H1 (cell line): Measurements from ENCODE around the gene CSNK1A1. TPM values are rescaled to one million over a fixed set of nuclear protein-coding genes. Genes with fewer than 3 reads are reported as not detected.

ENCODE experiments used
- CTCF ChIA-PET: fragments of 300-600 bp; sonication (Branson Sonifier 250); formaldehyde crosslinking; loops from one replicate; lab custom pipeline; 2021; ENCODE audit not compliant: partially characterized antibody; lab: Charles Lee
- POLR2A ChIA-PET: fragments of 300-600 bp; sonication (Branson Sonifier 250); formaldehyde crosslinking; loops from one replicate; lab custom pipeline; 2021; ENCODE audit warnings: inconsistent platforms; ENCODE audit not compliant: partially characterized antibody; lab: Charles Lee
- DNase-seq, 2 experiments: peaks; one replicate each; pipeline versions ENCODE4 v3.0.0 to v3.0.0-alpha.2; 2010 to 2022; ENCODE audit warnings: low spot score in 2 of 2, low read depth in 1 of 2, mixed read lengths in 1 of 2
- FAIRE-seq: peaks from 2 replicates; lab custom pipeline; 2011; peaks lifted over from hg19 to GRCh38; lab: Jason Lieb, UNC
- H2AFZ ChIP-seq: 2 replicates; pipeline ENCODE4 v1.8.1; 2012; ENCODE audit warnings: low read length, inconsistent platforms
- H2AK5ac ChIP-seq: 2 replicates; pipeline ENCODE4 v1.6.1; 2013; ENCODE audit warnings: low read depth, low read length
- H2BK120ac ChIP-seq: replicated peaks from 2 replicates; pipeline ENCODE3; 2013; ENCODE audit warnings: low read depth, low read length, inconsistent platforms
- H2BK12ac ChIP-seq: 2 replicates; pipeline ENCODE4 v1.6.1; 2013; ENCODE audit warnings: low read depth, low read length
- H2BK15ac ChIP-seq: 2 replicates; pipeline ENCODE4 v1.6.1; 2013; ENCODE audit warnings: low read length
- H2BK20ac ChIP-seq: 2 replicates; pipeline ENCODE4 v1.6.1; 2013; ENCODE audit warnings: low read length
- H2BK5ac ChIP-seq: 2 replicates; pipeline ENCODE4 v1.6.1; 2013; ENCODE audit warnings: low read depth, low read length
- H3K14ac ChIP-seq: 2 replicates; pipeline ENCODE4 v1.6.1; 2013; ENCODE audit warnings: inconsistent platforms; ENCODE audit not compliant: insufficient read length
- H3K18ac ChIP-seq: 2 replicates; pipeline ENCODE4 v1.6.1; 2013; ENCODE audit warnings: low read length; ENCODE audit errors: extremely low read depth
- H3K23ac ChIP-seq: 2 replicates; pipeline ENCODE4 v1.6.1; 2013; ENCODE audit warnings: inconsistent platforms; ENCODE audit not compliant: insufficient read length
- H3K23me2 ChIP-seq: 2 replicates; pipeline ENCODE4 v1.6.1; 2013; ENCODE audit warnings: low read depth, low read length
- H3K27ac ChIP-seq: 2 replicates; pipeline ENCODE4 v1.6.1; 2011; ENCODE audit warnings: low read depth, low read length, inconsistent platforms
- H3K27me3 ChIP-seq, 4 experiments: replicated peaks in 1 of 4; 1 replicate in 1 of 4; 2 replicates in 3 of 4; pipeline versions ENCODE4 v1.6.1 to v1.8.1; 2011 to 2013; ENCODE audit warnings: low read length in 3 of 4, mild to moderate bottlenecking in 3 of 4, inconsistent platforms in 2 of 4, mixed read lengths in 2 of 4, moderate library complexity in 1 of 4; ENCODE audit not compliant: control insufficient read depth in 3 of 4, insufficient read depth in 3 of 4; ENCODE audit errors: extremely low read depth in 1 of 4
- H3K36me3 ChIP-seq, 4 experiments: 2 replicates each; pipeline versions ENCODE4 v1.6.1 to v1.8.1; 2011 to 2013; ENCODE audit warnings: mild to moderate bottlenecking in 4 of 4, low read length in 3 of 4, moderate library complexity in 2 of 4, control low read depth in 1 of 4, inconsistent platforms in 1 of 4; ENCODE audit not compliant: insufficient read depth in 4 of 4, control insufficient read depth in 2 of 4
- H3K4ac ChIP-seq: replicated peaks from 2 replicates; pipeline ENCODE3; 2013; ENCODE audit warnings: low read length, low read depth, mixed read lengths, inconsistent platforms; ENCODE audit not compliant: insufficient read length
- H3K4me1 ChIP-seq, 4 experiments: replicated peaks in 1 of 4; 1 replicate in 1 of 4; 2 replicates in 3 of 4; pipeline versions ENCODE4 v1.6.1 to v1.8.1; 2011 to 2013; ENCODE audit warnings: low read length in 3 of 4, inconsistent platforms in 2 of 4, mixed read lengths in 1 of 4; ENCODE audit not compliant: insufficient read depth in 4 of 4, control insufficient read depth in 3 of 4
- H3K4me2 ChIP-seq, 2 experiments: 2 replicates each; pipeline versions ENCODE4 v1.6.1 to v1.8.1; 2011 to 2013; ENCODE audit warnings: low read depth in 2 of 2, low read length in 2 of 2, control low read depth in 1 of 2, inconsistent platforms in 1 of 2, mild to moderate bottlenecking in 1 of 2; ENCODE audit not compliant: insufficient read depth in 1 of 2
- H3K4me3 ChIP-seq, 4 experiments: fragments of 200-600, 300-600 bp in 1 of 4; sonication (generic), shearing (Covaris generic), sonication (Bioruptor Twin) in 1 of 4; 2 replicates each; pipeline versions ENCODE4 v1.5.1 to v1.8.1; 2011 to 2016; ENCODE audit warnings: low read length in 4 of 4, low read depth in 3 of 4, control low read depth in 2 of 4, inconsistent platforms in 2 of 4, mild to moderate bottlenecking in 2 of 4, mixed read lengths in 1 of 4, moderate library complexity in 1 of 4; ENCODE audit not compliant: insufficient read depth in 2 of 4; ENCODE audit errors: extremely low read depth in 1 of 4
- H3K56ac ChIP-seq: replicated peaks from 2 replicates; pipeline ENCODE3; 2013; ENCODE audit warnings: low read depth, mild to moderate bottlenecking, mixed read lengths, low read length, inconsistent platforms; ENCODE audit not compliant: insufficient read length
- H3K79me1 ChIP-seq: 2 replicates; pipeline ENCODE4 v1.6.1; 2013; ENCODE audit warnings: low read depth, low read length, control low read depth
- H3K79me2 ChIP-seq, 2 experiments: 2 replicates each; pipeline versions ENCODE4 v1.6.1 to v1.8.1; 2012 to 2013; ENCODE audit warnings: low read length in 2 of 2, mild to moderate bottlenecking in 2 of 2, inconsistent platforms in 1 of 2; ENCODE audit not compliant: insufficient read depth in 2 of 2, control insufficient read depth in 1 of 2
- H3K9ac ChIP-seq, 4 experiments: replicated peaks in 1 of 4; 1 replicate in 1 of 4; 2 replicates in 3 of 4; pipeline versions ENCODE4 v1.6.1 to v1.8.1; 2011 to 2013; ENCODE audit warnings: low read depth in 3 of 4, low read length in 3 of 4, control low read depth in 2 of 4, mild to moderate bottlenecking in 2 of 4, moderate library complexity in 2 of 4, inconsistent platforms in 1 of 4; ENCODE audit errors: extremely low read depth in 1 of 4
- H3K9me3 ChIP-seq, 2 experiments: 2 replicates each; pipeline versions ENCODE4 v1.6.1 to v1.8.1; 2012 to 2013; ENCODE audit warnings: mild to moderate bottlenecking in 2 of 2, moderate library complexity in 2 of 2, control low read depth in 1 of 2, inconsistent platforms in 1 of 2, low read depth in 1 of 2, low read length in 1 of 2, mixed read lengths in 1 of 2; ENCODE audit not compliant: insufficient read depth in 2 of 2
- H4K20me1 ChIP-seq, 2 experiments: replicated peaks in 1 of 2; 2 replicates each; pipeline versions ENCODE3 to v1.8.1; 2011 to 2013; ENCODE audit warnings: inconsistent platforms in 2 of 2, low read length in 2 of 2, mild to moderate bottlenecking in 1 of 2; ENCODE audit not compliant: insufficient read depth in 2 of 2, control insufficient read depth in 1 of 2
- H4K5ac ChIP-seq: 2 replicates; pipeline ENCODE4 v1.6.1; 2013; ENCODE audit warnings: low read length, low read depth, mixed read lengths, inconsistent platforms; ENCODE audit not compliant: insufficient read length
- H4K8ac ChIP-seq: 2 replicates; pipeline ENCODE4 v1.8.0; 2013; ENCODE audit warnings: mild to moderate bottlenecking, moderate library complexity, low read length, inconsistent platforms; ENCODE audit not compliant: insufficient read depth; ENCODE audit errors: extremely low read depth
- H4K91ac ChIP-seq: replicated peaks from 2 replicates; pipeline ENCODE3; 2013; ENCODE audit warnings: low read length, mixed read lengths, inconsistent platforms; ENCODE audit not compliant: insufficient read length
- BCL11A ChIP-seq, 2 experiments: IDR thresholded peaks; one replicate each; pipeline ENCODE4 v1.6.1; 2011; ENCODE audit warnings: low read depth in 2 of 2, low read length in 2 of 2, mild to moderate bottlenecking in 2 of 2
- MAFK ChIP-seq: IDR thresholded peaks from 2 replicates; pipeline ENCODE4 v1.6.1; 2012; ENCODE audit warnings: low read depth, mild to moderate bottlenecking, improper control_type of control experiment, low read length
- SIN3A ChIP-seq, 2 experiments: IDR thresholded peaks in 1 of 2; conservative IDR thresholded peaks in 1 of 2; 2 replicates each; pipeline ENCODE4 v1.6.1; 2011 to 2012; ENCODE audit warnings: low read length in 2 of 2, improper control_type of control experiment in 1 of 2, low read depth in 1 of 2, mild to moderate bottlenecking in 1 of 2
- TAF1 ChIP-seq: IDR thresholded peaks from 2 replicates; pipeline ENCODE4 v1.6.1; 2011; ENCODE audit warnings: mild to moderate bottlenecking, low read depth, low read length
- WGBS, 2 experiments: shearing (Covaris generic) in 1 of 2; methylation state at CpG; one replicate each; pipeline versions ENCODE4 v1.1.6 to v1.1.7; 2013 to 2015; ENCODE audit warnings: low lambda C conversion rate in 2 of 2, mixed read lengths in 2 of 2, inconsistent platforms in 1 of 2, low coverage in 1 of 2, missing lambda C conversion rate in 1 of 2; ENCODE audit not compliant: insufficient replicate concordance in 2 of 2, insufficient coverage in 1 of 2, insufficient read length in 1 of 2; ENCODE audit errors: extremely low coverage in 1 of 2, missing lambda C conversion rate in 1 of 2; 5-methylcytosine and 5-hydroxymethylcytosine counted together
- polyA plus RNA-seq, 7 experiments: library from polyadenylated mRNA; depleted of rRNA in 3 of 7; stranded (reverse) in 5 of 7; unstranded in 2 of 7; fragments of >200 nt in 5 of 7; fragments of 200-250 nt in 2 of 7; gene quantifications; 1 replicate in 5 of 7; 2 replicates in 1 of 7; 4 replicates in 1 of 7; pipeline versions ENCODE4 v1.2.1 to v1.2.3, GENCODE V29; 2011 to 2013; ENCODE audit warnings: missing spikeins in 2 of 7, mixed read lengths in 2 of 7
- total RNA-seq: library from RNA; stranded (reverse); fragmentation: NEBNext Ultra II Directional; extraction: Animal tissue kit (Norgen Biotek cat#: 25700); gene quantifications from 2 replicates; pipeline ENCODE4 v1.2.1, GENCODE V29; 2021

CSNK1A1 gene
- total and polyA plus RNA-seq, 2 of the 8 experiments (the other 6 are each of a cell fraction or from before 2014, with no cell fraction given): 61.2 to 244 TPM

- DNase-seq (no peak), FAIRE-seq (no peak)
- Histone ChIP-seq H4K5ac (no peak overlapping the region), H3K4ac (no peak overlapping the region), H3K4me2 (no peak overlapping the region), H4K8ac (no peak overlapping the region), H3K27me3 (no peaks in the 10 kb centered on the region), H2BK5ac (no peak overlapping the region), H3K18ac (no peak overlapping the region), H3K56ac (no peak overlapping the region), H3K4me1 (peaks cover 0 to 10% (median 3%) of the 10 kb centered on the region in 4 experiments; a peak in 4 of 7 replicates), H2BK12ac (no peak overlapping the region), H3K79me1 (no peaks in the 10 kb centered on the region), H3K27ac (no peak overlapping the region), H2BK120ac (no peak overlapping the region), H3K79me2 (peaks cover 73 to 98% of the 10 kb centered on the region in 2 experiments), H2BK20ac (no peak overlapping the region), H3K9me3 (no peaks in the 10 kb centered on the region), H3K14ac (no peak overlapping the region), H3K4me3 (no peak overlapping the region), H2AK5ac (no peak overlapping the region), H2BK15ac (no peak overlapping the region), H3K9ac (no peak overlapping the region), H4K20me1 (peaks cover 17 to 18% of the 10 kb centered on the region in 2 experiments), H3K36me3 (peaks cover 3 to 73% (median 16%) of the 10 kb centered on the region in 4 experiments; a peak in 7 of 8 replicates), H3K23me2 (no peaks in the 10 kb centered on the region), H2AFZ (no peak overlapping the region), H3K23ac (no peak overlapping the region), H4K91ac (no peak overlapping the region)
- TF ChIP-seq MAFK: no peak
- no peak for TF ChIP-seq SIN3A (conservative IDR thresholded peaks at IDR 0.05 in 1 of 2, IDR thresholded peaks at IDR 0.05 in 1 of 2; ENCODE audit: low read depth in 1 of 2, low read length in 2 of 2)
- no peak for TF ChIP-seq BCL11A (IDR thresholded peaks at IDR 0.05; ENCODE audit: low read depth in 2 of 2, low read length in 2 of 2)
- TF ChIP-seq TAF1: no peak
- ChIA-PET POLR2A (interaction anchor here (0.9 to 11.0 kb wide), 7 partner anchors 9 to 172 kb away, joined by 3 to 65 read pairs (median 5); no protein-coding TSS in a partner anchor), CTCF (interaction anchor here (0.7 to 16.3 kb wide), 8 partner anchors 9 to 176 kb away, joined by 3 to 174 read pairs (median 4); no protein-coding TSS in a partner anchor)
- WGBS, 2 experiments: 97% methylated on average over 8 of the region's 8 CpGs; no CpG with 5 or more reads in 1 of the 2 experiments
Observed at GRCh38 chr5:149543361-149544027, 7.7 kb downstream of the CSNK1A1 start.
